DMS 273 (cell line): ENCODE data around the gene CHI3L1.

Source experiments
- DNase-seq: peaks from one replicate; lab custom pipeline; 2025; ENCODE audit not compliant: unreplicated experiment; lab: John Stamatoyannopoulos, UW

The CHI3L1 gene

DNA sequence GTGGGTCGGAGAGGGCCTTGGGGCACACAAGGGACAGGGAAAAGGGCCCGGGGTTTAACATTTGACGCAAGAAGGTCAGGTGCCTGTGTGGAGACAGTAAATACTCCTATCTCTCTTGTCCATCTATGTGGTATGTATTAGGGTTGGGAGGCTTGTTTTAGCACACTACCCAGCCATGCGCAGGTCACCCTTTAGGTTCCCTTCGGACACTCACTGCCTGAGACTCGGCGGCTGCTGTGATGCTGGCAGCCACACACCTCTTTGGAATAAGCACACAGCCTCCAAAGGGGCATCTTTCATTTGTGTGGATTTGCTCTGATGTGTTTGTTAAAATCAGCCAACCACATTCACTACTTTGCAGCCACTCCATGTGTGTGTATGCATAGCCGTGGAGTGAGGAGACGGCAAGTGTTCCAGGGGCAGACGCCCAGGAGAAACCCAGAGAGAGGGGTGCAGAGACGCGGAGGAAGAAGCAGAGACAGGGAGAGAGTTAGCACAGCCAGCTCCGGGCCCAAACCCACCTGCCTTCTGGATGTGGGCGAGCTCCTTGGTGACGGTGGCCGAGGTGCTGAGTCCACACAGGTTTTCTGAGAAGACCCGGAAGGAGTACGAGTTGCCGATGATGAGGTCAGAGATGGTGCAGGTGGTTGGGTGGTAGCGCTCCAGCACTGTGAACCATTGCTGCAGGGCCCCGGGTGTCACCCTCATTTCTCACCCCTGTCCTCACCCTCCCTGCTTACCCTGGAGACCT lies 16.6 kb downstream of the CHI3L1 start:
- DNase-seq, result no peak

- DNase-seq, result no peak
These were observed 17.5 kb downstream of the CHI3L1 start for GRCh38 chr1:203168991-203169390.

DNA sequence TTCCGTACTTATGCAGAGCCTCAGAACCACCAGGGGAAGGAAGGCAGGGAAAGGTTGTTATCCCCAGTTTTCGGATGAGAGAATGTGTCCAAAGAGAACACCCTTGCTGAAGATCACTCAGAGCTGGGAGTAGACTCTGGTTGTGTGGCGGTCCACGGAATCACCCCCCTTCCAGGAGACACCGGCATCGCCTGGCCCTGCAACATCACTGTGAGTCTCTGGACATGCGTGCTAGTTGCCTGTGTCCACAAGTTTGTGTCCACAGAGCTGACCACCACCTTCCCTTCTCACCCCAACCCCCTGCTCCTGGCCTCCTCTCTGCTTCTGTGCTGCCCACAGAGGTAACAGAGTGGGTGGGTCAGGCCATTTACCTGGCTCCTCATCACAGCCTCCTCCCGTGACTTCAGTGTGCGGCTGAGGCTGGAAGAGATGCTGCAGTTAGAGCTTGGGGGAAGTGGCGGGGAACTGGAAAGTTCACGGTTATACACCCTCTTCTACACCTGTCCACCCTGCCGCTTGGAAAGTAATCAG lies 18.2 kb downstream of the CHI3L1 start:
- DNase-seq, result no peak

DNA sequence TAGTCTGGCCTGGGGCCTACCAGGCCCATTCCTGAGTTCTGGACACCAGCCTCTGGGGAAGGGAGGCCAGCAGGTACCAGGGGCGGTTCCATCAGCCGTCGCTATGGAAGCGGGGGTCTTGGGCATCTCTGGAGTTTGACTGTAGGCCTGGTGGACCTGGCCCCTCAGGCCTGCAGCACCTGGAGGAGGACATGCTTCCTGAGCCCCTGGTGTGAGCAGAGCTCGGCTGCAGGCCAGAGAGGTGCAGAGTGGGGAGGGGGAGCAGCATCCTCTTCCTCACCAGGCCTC lies 18.6 kb downstream of the CHI3L1 start:
- DNase-seq, result no peak

- peak; percentile 25 for DNase-seq
These were observed 19.2 kb downstream of the CHI3L1 start for GRCh38 chr1:203167026-203167912.

GRCh38 chr1:203166192-203166940 lies 20.1 kb downstream of the CHI3L1 start:
- peak; percentile 57 for DNase-seq

DNA sequence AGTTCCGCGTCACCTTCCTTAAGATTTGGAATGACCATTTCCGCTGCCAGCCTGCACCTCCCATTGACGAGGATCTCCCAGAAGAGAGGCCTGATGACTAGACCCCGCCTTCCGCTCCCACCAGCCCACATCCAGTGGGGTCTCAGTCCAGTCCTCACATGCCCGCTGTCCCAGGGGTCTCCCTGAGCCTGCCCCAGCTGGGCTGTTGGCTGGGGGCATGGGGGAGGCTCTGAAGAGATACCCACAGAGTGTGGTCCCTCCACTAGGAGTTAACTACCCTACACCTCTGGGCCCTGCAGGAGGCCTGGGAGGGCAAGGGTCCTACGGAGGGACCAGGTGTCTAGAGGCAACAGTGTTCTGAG lies 20.7 kb downstream of the CHI3L1 start:
- DNase-seq, result no peak

GRCh38 chr1:203165101-203165799 lies 21.3 kb downstream of the CHI3L1 start:
- DNase-seq, result no peak

DNA sequence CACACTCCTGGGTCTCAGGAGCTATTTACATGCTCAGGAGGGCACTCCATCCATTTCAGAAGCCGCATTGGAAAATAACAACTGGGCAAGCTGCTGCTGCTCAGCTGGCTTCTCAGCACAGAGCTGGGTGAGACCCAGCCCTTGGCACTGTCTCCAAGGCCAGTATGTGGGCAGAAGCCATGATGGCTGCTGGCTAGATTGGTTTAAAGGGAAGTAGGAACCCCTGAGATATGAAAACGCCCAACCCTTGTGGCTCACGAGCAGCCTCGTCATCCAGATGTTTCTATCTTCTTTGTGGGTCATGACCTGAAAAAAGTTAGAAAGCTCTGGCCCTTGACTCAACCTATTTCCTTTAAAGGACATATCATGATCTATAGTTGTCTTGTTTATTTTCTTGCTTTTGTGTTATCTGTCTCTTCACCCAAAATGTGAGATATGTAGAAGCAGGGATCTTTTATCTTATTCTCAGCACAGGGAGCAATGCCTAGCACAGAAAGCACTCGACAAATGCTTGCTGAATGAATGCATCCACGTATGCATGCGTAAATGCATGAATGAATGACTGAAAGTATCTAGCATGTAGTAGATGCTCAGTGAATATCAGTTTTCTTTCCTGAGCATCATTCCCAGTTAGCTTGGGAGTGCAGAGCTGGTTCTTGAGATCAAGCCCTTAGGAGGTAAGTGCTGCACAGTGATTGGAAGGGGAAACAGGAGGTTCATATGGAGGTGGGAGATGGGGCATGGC lies 22.4 kb downstream of the CHI3L1 start:
- DNase-seq, result no peak

DNA sequence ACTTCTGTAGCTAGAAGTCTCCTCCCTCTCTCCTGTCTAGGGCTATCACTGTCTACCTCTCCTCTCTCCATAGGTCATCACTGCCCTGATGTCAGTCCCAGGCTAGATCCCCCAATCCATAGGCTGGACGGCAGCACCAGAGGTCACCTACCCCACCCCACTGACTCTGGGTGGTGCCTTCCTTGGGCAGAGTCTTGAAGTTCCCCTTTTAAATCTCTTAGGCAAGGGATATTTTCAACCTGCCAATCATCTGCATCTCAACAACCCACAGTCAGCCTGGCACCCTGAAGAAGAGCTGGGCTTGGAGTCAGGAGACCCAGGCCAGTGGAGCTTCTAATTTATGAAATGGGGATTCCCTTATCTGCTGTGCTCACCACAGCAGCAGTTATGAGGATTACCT lies 24.1 kb downstream of the CHI3L1 start:
- DNase-seq, result no peak

DNA sequence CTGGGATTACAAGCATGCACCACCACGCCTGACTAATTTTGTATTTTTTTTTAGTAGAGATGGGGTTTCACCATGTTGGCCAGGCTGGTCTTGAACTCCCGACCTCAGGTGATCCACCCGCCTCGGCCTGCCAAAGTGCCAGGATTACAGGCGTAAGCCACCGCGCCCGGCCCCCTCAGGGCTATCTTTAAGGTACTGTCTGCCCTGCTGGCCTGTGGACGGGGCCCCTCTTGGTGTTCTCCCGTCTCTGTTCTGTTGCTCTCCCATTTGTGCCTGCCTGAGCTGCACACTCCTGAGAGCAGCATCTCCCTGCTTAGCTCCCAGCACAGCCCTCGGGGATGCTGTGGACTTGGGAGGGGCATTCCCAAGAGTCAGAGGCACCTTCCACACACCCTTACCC lies 24.8 kb downstream of the CHI3L1 start:
- no peak for DNase-seq

GRCh38 chr1:203161175-203161574 lies 25.3 kb downstream of the CHI3L1 start:
- DNase-seq, result no peak

DNA sequence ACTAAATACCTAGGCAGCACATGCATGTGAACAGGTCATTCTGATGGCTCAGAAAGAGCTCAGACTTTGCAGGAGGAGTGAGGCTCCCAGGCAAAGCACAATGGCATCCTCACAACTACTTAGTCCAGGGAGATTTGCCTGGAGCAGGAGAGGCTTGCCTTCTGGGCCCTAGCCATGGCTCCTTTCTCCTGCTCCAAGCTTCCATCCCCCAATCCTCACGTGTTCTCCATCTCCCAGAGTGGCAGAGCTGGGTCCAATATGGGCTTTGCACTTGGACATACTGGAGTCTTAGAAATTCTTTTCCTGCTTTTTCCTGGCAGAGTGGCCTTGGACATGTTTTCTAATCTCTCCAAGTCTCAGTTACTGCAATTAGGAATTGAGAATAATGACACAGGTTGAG lies 26.7 kb downstream of the CHI3L1 start:
- DNase-seq, result no peak

DNA sequence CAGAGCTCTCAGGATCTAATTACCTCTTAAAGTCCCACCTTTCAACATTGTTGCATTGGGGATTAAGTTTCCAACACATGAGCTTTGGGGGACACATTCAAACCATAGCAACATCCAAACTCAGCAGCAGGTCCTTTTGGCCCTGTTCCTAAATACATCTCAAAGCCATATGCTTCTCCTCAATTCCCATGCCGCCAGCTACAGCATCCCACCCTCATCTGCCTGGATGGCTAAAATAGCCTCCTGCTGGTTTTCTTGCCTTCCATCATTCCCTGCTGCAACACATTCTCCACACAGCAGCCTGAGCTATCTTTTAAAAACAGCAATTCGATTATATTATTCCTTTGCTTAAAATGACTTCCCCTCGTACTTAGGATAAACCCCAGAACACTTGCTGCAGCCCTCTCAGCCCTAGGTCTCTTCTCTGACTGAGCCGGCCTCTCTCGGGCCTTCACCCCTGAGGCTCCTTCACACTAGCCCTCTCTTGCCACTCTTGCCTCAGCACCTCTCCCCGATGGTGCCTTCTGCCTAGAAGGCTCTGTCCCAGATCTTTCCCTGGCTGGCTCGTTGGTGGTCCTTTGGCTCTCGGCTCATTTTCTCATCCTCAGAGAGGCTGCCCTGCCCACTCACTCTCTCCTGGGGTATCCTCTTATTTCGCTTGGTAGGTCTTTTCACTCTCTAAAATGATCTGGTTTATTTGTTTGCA lies 27.4 kb downstream of the CHI3L1 start:
- peak; percentile 96 for DNase-seq

DNA sequence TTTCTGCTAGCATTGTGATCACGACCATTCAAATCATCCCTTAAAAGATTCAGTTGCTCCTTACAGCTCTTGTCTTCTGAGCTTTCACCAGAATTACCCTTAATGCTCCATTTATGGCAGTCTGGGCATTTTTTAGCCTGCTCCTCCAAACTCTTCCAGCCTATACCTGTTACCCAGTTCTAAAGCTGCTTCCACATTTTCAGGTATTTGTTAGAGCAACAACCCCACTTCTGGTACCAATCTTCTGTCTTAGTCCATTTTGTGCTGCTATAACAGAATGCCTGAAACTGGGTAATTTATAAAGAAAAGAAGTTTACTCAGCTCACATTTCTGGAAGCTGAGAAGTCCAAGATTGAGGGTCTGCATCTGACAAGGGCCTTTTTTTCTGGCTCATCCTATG lies 28.1 kb downstream of the CHI3L1 start:
- DNase-seq, result no peak

DNA sequence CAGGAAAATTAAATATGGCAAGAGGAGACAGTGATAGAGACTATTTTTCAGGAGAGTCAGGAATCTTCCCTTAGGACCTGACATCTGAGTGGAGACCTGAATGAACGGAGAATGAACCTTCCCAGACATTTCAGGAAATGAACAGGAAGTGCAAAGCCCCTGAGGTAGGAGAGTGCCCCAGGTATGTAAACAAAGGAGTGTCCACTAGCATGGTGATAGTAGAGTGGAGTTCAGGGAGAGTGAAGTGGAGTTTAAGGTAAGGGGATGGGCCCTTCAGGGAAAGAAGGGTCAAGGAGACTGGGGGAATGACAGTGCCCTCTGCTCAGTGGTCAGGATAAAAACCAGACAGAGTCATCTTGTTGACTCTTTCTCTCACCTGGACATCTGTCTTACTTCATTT lies 30.2 kb downstream of the CHI3L1 start:
- no peak for DNase-seq

- no peak for DNase-seq
These were observed 32.3 kb downstream of the CHI3L1 start for GRCh38 chr1:203153989-203154821.

DNA sequence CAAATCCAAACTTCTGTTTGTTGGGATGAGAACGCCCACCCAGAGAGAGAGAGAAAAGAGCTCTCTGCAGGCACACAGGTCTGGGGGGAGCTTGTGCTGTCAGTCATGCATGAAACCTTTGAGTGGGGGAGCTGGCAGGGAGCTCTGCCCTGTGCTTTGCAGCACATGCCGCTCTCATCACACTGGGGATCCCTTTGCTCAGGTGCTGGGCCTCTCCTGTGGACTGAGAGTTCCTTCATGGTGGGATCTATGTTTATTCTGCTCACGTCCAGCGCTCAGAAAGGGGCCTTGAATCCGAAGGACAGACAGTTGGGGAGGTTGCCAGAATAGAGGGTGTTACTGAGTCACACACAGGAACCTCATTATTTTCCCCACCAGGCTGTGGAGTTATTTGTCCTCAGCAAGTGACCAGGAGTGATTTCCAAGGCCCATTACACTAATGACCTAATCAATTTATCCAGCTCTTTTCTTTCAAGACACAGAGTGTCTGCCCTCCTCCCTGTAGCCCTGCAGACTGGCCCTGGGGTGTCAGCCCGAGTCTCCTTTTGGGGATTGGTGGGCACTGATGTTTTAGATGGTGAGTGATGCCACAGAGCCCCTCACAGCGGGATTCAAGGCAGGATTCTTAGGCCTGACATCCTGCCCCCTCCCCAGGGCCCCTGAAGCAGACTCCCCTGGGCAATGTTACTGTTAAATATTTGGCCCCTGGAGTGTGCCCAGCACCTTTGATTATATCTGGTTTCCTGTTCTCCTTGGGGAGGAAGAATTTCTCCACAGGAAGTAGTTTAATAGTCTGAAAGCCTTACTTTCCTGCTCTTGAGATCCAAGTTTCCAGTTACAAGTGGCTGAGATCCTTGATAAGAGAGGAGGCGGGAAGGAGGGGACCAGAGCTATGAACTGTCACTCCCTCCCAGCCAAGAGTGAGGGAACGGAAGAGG lies 33.2 kb downstream of the CHI3L1 start:
- no peak for DNase-seq
